NK-92 (cell line): Measurements from ENCODE around the gene DDR2.
"Not testable (repeated sequence)": the region's sequence is repeated elsewhere in the genome, so short reads cannot be mapped to it uniquely, and the experiment has no call there.

ENCODE experiments used
- DNase-seq: peaks from one replicate; lab custom pipeline; 2025; ENCODE audit not compliant: unreplicated experiment; lab: John Stamatoyannopoulos, UW

Gene DDR2

DNA sequence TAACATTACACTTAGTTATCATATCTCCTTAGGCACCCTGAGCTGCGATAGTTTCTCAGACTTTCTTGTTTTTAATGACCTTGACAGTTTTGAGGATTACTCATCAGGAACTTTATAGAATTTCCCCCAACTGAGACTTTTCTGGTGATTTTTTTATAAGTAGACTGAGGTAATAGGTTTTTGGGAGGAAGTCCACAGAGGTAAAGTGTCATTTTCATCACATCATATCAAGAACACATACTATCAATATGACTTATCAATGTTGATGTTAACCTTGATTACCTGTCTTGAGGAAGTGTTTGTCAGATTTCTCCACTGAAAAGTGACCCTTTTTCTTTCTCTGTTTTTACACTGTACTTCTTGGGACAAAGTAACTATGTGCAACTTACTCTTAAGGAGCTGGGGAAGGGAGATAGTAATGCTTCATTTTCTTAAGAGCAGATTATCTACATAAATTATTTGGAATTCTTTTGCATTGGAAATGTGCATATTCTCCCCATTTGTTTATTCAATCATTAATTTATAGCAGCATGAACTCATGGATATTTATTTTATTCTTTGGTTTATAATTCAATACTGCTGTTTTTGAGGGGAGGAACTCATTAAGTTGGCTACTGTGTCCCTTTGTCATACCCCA lies 85.4 kb downstream of the DDR2 start:
- no peak for DNase-seq

DNA sequence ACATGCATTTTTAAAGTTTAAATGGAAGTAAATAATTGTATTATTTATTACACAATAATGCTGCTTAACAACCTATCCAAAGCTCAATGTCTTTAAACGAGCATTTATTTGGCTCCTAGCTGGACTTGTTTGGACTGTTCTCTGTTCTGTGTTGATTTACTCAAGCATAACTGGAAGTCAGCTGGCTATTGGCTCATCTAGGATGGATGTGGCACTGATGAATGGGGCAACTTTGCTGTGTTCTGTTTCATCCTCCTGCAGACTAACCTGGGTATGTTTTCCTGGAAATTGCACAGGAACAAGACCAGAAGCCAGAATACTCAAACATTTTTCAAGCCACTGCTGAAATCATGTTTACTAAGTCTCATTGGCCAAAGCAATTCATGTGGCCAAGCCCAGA lies 87.4 kb downstream of the DDR2 start:
- no peak for DNase-seq

DNA sequence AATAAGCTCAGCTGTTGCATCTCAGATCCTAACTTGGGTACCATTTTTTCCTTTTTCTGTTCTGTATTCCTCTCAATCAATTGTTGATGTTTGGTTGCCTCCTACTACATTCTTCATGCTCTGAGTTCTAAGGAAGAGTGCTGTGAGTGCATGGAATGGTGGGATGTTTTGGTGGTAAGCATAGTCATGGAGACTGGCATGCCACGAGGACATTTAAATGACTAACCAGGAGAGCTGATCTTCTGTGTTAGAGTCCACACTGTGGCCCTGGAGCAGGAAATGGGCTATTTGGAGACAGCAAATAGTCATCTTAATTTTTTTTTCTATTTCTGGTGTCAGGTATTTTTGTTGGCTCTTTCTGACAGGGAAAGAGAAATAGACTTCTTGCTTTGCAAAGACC lies 88.7 kb downstream of the DDR2 start:
- no peak for DNase-seq

DNA sequence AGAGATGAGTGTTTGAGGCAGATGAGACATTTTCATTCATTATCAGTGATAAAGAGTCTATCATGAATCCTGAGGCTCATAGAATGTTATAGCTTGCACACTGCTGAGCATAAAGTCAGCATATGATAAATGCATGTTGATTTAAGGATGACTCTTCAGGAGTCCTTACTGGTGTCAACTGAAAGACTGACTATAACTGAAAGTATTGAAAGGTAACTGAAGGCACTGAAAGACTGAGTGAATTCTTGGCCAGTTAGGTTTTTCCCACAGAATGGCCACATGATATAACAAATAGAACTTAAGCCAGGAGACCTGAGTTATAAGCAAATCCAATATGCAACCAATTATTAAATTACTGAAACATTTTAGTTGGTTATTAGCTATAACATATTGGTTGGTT lies 89.2 kb downstream of the DDR2 start:
- DNase-seq, result no peak

GRCh38 chr1:162722036-162722435 lies 89.8 kb downstream of the DDR2 start:
- DNase-seq, result no peak

DNA sequence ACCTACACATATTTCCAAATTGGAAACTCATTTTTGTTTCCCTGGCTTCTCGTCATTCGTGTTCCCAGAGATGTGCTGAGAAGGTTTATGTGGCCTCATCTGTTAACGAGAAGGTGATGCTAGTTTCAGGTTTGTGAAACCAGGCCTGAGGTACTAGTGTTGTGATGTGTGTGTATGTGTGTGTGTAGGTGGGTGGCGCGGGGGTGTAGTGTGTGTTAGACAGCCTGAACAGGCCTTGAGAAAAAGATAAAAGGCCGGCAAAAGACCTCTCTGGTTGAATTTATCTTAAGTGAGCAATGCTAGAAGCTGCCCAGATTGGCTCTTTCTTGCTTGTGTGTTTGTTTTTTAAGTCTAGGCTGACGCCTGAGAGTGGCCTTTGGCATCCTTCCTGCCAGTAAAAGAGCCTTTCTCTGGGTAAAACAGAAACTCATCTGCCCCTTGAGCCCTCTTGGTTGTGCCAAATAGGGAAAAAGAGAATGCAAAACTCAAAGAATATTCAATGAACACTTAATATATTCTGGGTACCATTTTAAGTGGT lies 92.4 kb downstream of the DDR2 start:
- no peak for DNase-seq

DNA sequence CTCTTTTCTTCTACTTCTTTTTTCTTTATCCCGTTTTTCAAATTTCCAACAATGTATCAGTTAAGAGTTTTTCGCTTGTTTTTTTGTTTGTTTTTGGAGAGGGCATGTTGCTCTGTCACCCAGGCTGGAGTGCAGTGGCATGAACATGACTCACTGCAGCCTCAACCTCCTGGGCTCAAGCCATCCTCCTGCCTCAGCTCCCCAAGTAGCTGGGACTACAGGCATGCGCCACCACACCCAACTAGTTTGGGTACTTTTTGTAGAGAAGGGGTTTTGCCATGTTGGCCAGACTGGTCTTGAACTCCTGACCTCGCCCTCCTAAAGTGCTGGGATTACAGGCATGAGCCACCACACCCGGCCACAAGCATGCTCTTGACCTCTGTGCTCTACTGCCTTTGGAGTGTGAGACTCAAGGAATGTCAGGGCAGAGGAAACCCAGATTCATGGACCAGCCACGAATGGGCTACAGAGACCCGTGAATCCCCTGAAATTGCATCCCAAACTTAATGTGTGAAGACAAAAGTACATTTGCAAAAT lies 93.1 kb downstream of the DDR2 start:
- DNase-seq, result no peak

DNA sequence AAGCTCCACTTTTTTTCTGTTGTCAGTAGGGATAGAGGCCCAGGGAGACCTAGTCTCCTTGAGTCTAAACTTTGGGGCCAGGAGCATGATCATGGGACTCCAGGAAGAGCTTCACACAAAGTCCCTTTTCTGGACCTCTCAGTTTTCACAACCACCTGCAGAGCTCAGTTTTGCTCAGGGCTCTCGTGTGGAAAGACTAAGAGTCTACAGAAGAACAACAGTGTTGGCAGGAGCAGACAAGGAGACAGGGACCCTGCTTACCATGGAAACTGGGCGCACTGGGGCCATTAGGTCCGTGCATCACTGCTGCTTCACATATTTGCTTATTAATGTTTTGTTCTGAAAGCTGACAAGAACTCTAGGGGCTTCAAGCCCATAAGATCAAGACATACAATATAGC lies 94.3 kb downstream of the DDR2 start:
- no peak for DNase-seq

DNA sequence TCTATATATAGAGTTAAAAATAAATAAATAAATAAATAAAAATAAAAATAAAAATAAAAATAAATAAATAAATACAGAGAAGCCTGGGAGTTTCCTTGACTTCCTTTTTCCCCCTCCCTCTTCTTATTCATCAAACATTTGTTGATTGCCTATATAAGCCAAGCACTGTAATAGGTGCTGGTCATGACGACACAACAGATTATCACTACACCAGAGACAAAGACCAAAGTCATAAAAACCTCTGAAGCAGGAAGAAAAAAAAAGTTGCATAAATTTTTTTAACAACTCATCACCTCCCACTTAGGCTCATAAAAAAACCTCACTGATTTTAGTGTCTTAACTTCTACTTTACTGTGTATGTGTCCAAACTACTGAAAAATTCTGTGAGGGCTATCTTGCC lies 95.2 kb downstream of the DDR2 start:
- DNase-seq, result not testable (repeated sequence)

DNA sequence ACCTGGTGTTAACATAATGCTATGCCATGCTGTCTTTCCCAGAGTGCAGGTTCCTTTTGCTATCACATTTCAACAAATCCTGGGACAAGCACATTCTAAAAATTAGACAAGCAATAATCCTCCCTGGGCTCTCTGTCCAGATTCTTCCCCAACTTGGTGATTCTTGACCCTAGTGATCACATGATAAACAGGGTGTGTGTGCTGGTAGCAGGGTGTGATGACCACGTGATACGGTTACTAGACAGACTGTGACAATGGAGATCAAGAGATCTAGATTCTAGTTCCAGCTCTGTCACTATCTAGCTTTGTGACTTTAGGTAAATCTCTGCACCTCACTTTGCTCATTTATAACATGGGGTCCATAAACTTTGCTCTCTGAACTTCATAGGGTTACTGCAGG lies 96.3 kb downstream of the DDR2 start:
- DNase-seq, result no peak

DNA sequence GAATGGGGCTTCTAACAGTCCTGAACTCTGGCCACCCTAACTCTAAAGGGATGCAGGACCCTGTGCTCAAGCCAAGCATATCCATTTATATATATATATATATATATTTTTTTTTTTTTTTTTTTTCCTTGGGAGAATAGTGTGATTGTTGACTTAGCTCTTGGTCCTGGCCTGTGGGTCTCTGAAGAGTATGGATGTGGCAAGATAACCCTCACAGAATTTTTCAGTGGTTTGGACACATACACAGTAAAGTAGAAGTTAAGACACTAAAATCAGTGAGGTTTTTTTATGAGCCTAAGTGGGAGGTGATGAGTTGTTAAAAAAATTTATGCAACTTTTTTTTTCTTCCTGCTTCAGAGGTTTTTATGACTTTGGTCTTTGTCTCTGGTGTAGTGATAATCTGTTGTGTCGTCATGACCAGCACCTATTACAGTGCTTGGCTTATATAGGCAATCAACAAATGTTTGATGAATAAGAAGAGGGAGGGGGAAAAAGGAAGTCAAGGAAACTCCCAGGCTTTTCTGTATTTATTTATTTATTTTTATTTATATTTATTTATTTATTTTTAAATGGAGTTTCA lies 97.0 kb downstream of the DDR2 start:
- not testable (repeated sequence) for DNase-seq

GRCh38 chr1:162732094-162732493 lies 99.8 kb downstream of the DDR2 start:
- DNase-seq, result no peak

DNA sequence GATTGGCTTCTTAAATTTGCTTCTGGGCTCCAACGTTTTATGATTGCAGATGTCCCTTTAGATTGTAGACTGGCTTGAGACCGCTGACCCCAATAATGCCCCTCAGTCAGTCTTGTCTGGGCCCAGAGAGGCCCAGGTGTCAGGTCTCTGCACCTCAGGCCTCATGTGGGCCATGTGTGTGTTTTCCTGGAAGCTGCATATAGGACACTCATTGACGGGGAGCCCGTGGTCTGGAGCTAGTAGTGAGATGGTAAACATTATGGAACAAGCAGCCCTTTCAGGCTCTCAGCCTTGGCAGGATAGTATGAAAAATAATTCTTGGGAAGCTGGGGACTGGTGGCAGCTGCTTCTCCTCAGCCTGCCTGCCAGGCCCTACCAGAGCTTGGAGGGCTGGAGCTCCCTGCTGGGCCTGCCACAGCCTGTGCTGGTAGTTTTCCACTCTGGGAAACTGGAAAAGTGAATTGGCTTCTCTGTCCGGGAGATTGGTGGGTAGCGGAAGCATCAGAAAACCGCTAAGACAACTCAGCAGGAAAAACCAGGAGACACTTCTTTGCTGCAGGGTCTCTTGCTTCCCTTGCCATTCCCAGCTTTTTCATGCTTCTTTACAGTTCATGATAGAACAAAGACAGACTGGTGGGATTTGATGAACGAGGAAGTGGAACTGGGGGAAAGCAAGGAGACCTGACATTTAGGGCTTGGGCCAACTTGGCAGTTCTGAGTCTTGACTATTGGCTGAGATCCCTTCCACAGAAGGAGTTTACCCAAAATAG lies 100.5 kb downstream of the DDR2 start:
- DNase-seq, result no peak

GRCh38 chr1:162733336-162733590 lies 101.0 kb downstream of the DDR2 start:
- no peak for DNase-seq

GRCh38 chr1:162734047-162734446 lies 101.8 kb downstream of the DDR2 start:
- no peak for DNase-seq

GRCh38 chr1:162736184-162736583 lies 103.9 kb downstream of the DDR2 start:
- no peak for DNase-seq

DNA sequence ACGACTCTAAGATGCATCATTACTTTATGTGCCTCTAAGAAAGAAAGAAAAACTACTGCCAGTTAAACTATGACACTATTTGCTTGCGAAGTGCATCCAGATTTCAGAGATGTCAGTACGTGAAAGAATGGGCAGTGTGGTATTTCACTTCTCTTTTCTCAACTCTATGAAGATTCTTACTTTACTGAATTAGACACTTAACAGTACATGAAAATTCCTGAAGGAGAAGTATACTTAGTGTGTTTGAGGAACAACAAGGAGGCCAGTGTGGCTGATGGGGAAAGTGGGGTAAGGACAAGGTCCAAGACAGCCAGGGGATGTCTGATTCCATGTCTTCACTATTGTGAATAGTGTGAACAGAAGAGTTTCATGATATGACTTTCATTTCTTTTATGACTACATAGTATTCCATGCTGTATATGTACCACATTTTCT lies 104.4 kb downstream of the DDR2 start:
- no peak for DNase-seq

- no peak for DNase-seq
These were observed 108.5 kb downstream of the DDR2 start for GRCh38 chr1:162740755-162741154.

GRCh38 chr1:162741574-162741973 lies 109.3 kb downstream of the DDR2 start:
- DNase-seq, result no peak

- not testable (repeated sequence) for DNase-seq
These were observed 114.1 kb downstream of the DDR2 start for GRCh38 chr1:162746264-162746942.

- DNase-seq, result no peak
These were observed 120.9 kb downstream of the DDR2 start for GRCh38 chr1:162753001-162753658.
